ENCODE results near the gene FOXC1.
A peak's percentile ranks its signal among the peaks of the same experiment; 100 is the strongest.

The FOXC1 gene

DNA sequence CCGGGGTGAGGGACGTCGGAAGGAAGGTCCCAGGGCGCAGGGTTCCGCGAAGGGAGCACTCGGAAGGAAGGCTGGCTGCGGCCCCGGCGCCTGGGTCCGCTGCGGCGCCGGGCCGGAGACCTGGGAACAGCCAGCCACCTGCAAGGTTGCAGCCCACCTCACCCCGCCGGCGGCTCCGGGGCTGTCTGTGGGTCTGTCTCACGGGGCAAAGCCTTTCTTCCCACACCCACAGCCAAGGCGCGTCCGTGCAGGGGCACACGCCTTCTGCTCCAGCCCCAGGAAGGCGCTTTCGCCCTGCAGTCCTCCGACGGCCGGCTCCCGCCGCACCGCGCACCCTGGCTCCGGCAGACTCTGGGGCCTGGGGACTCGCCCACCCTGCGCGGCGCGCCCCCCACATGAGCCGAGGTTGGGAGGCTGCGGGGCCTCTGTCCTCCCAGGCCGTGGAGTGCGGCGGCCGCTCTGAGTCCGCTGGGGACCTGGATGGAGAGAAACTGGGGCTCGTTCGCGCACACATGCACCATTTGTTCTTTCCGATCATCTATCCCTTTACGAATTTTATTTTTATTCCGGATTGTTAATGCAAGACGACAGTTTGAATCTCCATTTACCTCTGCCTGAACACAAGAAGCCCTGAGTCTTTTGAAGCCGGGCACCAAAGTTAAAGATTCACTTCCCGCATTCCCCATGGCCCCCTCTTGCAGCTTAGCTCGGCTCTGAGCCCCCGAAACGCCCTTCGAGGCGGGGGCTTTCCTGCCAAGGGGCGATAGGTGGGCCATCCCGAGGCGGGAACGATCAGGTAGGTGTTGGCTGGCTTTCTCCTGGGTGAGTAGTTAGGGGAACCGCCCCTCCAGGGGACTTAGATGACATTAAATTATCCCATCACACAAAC is 4.5 kb upstream of the FOXC1 start:
- H3K4me3 ChIP-seq (ENCODE audit: low read depth, low read length): peak overlapping the region; percentile 37
- DNase-seq (ENCODE audit: low read depth): no peak
- TF ChIP-seq, protein P1, sequence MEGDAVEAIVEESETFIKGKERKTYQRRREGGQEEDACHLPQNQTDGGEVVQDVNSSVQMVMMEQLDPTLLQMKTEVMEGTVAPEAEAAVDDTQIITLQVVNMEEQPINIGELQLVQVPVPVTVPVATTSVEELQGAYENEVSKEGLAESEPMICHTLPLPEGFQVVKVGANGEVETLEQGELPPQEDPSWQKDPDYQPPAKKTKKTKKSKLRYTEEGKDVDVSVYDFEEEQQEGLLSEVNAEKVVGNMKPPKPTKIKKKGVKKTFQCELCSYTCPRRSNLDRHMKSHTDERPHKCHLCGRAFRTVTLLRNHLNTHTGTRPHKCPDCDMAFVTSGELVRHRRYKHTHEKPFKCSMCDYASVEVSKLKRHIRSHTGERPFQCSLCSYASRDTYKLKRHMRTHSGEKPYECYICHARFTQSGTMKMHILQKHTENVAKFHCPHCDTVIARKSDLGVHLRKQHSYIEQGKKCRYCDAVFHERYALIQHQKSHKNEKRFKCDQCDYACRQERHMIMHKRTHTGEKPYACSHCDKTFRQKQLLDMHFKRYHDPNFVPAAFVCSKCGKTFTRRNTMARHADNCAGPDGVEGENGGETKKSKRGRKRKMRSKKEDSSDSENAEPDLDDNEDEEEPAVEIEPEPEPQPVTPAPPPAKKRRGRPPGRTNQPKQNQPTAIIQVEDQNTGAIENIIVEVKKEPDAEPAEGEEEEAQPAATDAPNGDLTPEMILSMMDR (IDR thresholded peaks at IDR 0.05; ENCODE audit: low read depth, low read length, missing control alignments): no peak
- in situ Hi-C loops (cut with HindIII; ENCODE audit: low sequenced_read_pairs): loop anchor here (5.0 to 10.0 kb wide), 2 partner anchors 590 to 1032 kb away; no protein-coding TSS in a partner anchor

DNA sequence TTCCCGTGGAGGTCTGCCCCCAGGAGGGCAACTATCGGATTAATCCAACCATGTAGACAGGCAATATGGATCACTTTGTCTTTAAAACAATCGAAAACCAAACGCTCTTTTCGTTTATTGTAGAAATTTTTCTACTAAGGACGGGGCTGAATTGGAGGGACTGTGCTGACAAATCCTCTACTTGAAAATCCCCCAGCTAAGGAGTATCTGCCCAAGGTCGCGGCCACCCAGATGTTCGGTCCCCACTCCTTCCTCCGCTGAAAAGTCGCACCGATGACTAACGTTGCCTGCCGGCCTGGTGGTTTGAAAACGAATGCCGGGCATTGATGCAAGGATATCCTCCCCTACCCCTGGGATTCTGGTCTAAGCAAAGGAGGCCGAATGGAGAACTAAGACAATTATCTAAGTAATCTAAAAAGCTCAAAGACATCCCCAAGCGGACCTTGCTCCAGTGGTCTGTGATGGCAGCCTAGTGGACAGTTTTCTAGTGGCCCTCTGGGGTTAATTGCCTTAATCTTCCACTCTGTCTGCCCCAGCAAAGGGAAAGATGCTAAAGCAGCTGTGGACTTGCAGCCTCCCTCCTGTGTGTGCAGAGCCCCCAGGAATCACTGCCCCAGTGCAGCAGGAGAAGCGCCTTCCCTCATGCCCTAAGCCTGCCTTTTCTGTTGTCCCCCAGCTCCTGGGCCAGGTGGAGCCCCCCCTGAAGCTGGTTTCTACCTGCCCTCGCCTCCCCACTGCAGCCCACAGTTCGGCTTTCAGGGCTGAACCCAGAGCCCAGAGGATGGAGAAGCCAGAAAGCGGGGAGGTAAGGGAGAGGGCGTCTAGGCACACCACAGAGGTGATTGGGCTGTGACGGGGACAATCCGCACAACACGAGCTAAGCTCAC is 3.6 kb upstream of the FOXC1 start:
- DNase-seq (ENCODE audit: low read depth): no peak
- H3K4me3 ChIP-seq (ENCODE audit: low read depth, low read length): no peak overlapping the region
- TF ChIP-seq, protein P1 (IDR thresholded peaks at IDR 0.05; ENCODE audit: low read depth, low read length, missing control alignments): no peak
- in situ Hi-C loops (cut with HindIII; ENCODE audit: low sequenced_read_pairs): loop anchor here (5.0 to 10.0 kb wide), 2 partner anchors 589 to 1031 kb away; no protein-coding TSS in a partner anchor

DNA sequence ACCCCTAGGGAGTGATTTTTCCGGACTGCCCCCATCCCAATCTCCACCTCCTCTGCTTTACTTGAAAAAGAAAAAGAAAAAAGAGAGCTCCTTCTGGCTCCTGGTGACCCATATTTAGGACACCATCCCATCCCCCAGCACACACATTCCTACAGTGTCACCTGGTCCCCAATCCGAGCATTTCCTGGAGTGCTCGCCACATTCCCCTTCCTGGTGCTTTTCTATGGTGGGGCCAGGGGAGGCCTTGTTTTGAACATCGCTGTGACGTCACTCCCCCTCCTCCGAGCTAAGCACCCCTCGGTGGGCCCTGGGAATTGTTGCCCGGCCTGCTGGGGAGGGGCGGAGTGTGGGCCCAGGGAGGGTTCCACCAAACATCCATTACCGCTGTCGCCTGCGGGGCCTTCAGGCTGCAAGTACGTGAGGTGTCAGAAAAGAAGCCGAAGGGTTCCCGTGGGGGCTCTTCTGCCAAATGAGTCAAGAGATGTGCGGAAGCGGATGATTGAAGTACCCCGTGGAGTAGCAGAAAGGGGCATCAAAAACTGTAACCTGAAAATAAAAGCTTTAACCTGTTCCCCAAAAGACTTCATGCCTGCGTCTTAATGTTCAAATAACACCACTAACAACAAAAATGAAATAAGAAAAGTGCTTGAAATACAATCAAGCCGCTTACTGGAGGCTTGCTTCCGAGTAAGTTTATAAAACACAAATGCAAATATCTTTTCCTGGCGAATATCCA is 2.8 kb upstream of the FOXC1 start:
- in situ Hi-C loops (cut with HindIII; ENCODE audit: low sequenced_read_pairs): loop anchor here (5.0 to 10.0 kb wide), 2 partner anchors 588 to 1030 kb away; no protein-coding TSS in a partner anchor
- DNase-seq (ENCODE audit: low read depth): no peak
- TF ChIP-seq, protein P1 (IDR thresholded peaks at IDR 0.05; ENCODE audit: low read depth, low read length, missing control alignments): no peak
- no peak overlapping the region for H3K4me3 ChIP-seq (ENCODE audit: low read depth, low read length)

DNA sequence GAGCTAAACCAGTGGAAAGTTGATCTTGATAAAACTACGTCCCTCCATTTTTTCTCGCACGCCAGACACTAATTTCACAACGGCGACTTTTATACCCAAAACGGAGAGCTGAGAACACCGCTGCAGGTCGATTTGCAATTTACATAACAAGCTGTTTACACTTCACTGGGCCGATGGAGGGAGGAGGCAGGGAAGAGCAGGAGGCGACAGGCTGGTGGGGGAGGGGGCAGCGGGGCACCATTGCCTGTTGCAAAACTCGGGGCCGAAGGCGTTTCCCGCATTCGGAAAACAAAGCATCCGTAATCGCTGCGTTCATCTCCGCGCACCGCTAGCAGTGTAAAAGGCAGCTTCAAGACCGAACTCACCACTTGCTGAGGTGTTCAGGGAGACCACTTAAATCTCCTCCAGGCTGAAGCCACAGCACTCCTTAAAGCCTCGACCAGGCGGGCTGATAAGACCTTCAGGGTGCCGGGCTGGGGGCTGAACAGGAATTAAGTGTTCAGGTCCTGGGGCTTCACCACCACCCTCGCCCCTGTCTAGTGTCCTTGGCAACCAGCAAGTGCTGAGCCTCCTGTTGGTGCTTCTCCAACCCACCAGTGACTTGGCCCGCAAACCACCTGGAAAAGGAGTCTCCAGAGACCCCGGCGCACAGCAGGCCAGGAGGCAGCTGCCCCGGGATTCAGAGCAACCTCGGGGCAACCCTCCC is 2.0 kb upstream of the FOXC1 start:
- in situ Hi-C loops (cut with HindIII; ENCODE audit: low sequenced_read_pairs): loop anchor here (5.0 to 10.0 kb wide), 2 partner anchors 587 to 1030 kb away; no protein-coding TSS in a partner anchor
- H3K4me3 ChIP-seq (ENCODE audit: low read depth, low read length): no peak overlapping the region
- TF ChIP-seq, protein P1 (IDR thresholded peaks at IDR 0.05; ENCODE audit: low read depth, low read length, missing control alignments): no peak
- no peak for DNase-seq (ENCODE audit: low read depth)

DNA sequence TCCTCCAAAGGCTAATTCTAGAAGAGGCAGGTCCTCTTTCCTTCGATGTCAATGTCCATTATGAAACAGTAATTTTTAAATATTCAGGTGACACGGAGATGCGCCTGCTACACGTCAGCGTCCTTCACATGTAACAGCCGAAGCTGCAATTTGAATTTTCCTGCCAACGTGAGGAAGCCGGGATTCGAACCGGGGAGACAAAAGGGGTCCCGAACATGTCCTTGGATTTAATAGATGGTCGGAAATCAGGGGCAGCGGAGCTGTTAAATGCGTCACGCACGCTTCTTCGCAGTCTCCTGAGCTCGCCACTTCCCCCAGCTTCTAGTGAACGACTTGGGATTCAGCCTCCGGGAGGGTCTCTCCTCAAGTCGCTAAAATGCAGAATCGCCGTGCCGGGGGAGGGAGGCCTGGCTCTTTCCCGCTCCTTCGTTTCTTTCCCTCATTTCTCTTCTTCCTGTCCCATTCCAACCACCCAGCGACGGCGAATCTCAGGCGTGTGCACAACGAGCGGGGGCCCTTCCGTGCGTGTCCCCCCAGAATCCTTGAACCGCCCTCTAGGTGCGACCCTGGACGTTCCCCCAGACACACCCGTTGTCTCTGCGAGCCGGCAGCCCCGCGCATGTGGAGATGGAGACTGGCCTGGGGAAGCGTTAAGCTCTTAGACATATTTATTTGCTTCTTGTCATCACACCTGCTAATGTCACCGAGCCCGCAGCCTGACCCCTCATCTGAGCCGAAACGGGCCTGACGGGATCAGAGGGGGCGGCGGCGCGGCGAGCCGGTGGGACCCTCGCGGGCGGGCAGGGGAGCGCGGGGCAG is 1.3 kb upstream of the FOXC1 start:
- no peak for DNase-seq (ENCODE audit: low read depth)
- no peak overlapping the region for H3K4me3 ChIP-seq (ENCODE audit: low read depth, low read length)
- TF ChIP-seq, protein P1 (IDR thresholded peaks at IDR 0.05; ENCODE audit: low read depth, low read length, missing control alignments): no peak
- in situ Hi-C loops (cut with HindIII; ENCODE audit: low sequenced_read_pairs): loop anchor here (5.0 to 10.0 kb wide), 2 partner anchors 586 to 1029 kb away; no protein-coding TSS in a partner anchor

All from astrocyte of the cerebellum (primary cell).